GM18867 (cell line): Measurements from ENCODE around the gene TENM3.
"Not testable (repeated sequence)": the region's sequence is repeated elsewhere in the genome, so short reads cannot be mapped to it uniquely, and the experiment has no call there.

ENCODE experiments used
- ATAC-seq: cut with Tn5 transposase; IDR thresholded peaks from one replicate; pipeline ENCODE4 v1.9.1; 2021; ENCODE audit warnings: mild to moderate bottlenecking, moderate library complexity; ENCODE audit not compliant: unreplicated experiment

The TENM3 gene

GRCh38 chr4:182243204-182243603 lies at the start of gene TENM3:
Gene TENM3, plus strand, starts transcription at chr4:182243402. Its CDS starts 80,619 bp downstream, at chr4:182324021.
- not testable (repeated sequence) for ATAC-seq

- ATAC-seq, result no peak
Measured at GRCh38 chr4:182194091-182194824, 48.9 kb upstream of the TENM3 start.

- ATAC-seq, result no peak
Measured at GRCh38 chr4:182197611-182198010, 45.6 kb upstream of the TENM3 start.

- no peak for ATAC-seq
Measured at GRCh38 chr4:182201871-182202270, 41.3 kb upstream of the TENM3 start.

GRCh38 chr4:182202650-182203049 lies 40.6 kb upstream of the TENM3 start:
- ATAC-seq, result no peak

GRCh38 chr4:182203872-182204411 lies 39.3 kb upstream of the TENM3 start:
- no peak for ATAC-seq

- no peak for ATAC-seq
Measured at GRCh38 chr4:182205306-182205705, 37.9 kb upstream of the TENM3 start.

- ATAC-seq, result no peak
Measured at GRCh38 chr4:182206266-182206665, 36.9 kb upstream of the TENM3 start.

GRCh38 chr4:182206916-182207315 lies 36.3 kb upstream of the TENM3 start:
- no peak for ATAC-seq

GRCh38 chr4:182207830-182208396 lies 35.3 kb upstream of the TENM3 start:
- ATAC-seq, result no peak

GRCh38 chr4:182208526-182209050 lies 34.6 kb upstream of the TENM3 start:
- ATAC-seq, result no peak

GRCh38 chr4:182212211-182212761 lies 30.9 kb upstream of the TENM3 start:
- no peak for ATAC-seq

GRCh38 chr4:182213004-182213403 lies 30.2 kb upstream of the TENM3 start:
- no peak for ATAC-seq

GRCh38 chr4:182215148-182215547 lies 28.1 kb upstream of the TENM3 start:
- no peak for ATAC-seq

- ATAC-seq, result no peak
Measured at GRCh38 chr4:182216005-182216404, 27.2 kb upstream of the TENM3 start.

- no peak for ATAC-seq
Measured at GRCh38 chr4:182219411-182220056, 23.7 kb upstream of the TENM3 start.

GRCh38 chr4:182221987-182222386 lies 21.2 kb upstream of the TENM3 start:
- ATAC-seq, result no peak

GRCh38 chr4:182222766-182223165 lies 20.4 kb upstream of the TENM3 start:
- no peak for ATAC-seq

- no peak for ATAC-seq
Measured at GRCh38 chr4:182223708-182224107, 19.5 kb upstream of the TENM3 start.

- no peak for ATAC-seq
Measured at GRCh38 chr4:182224192-182224850, 18.9 kb upstream of the TENM3 start.
